Karpas-422 (cell line): Measurements from ENCODE around the gene HERC2. TPM values are rescaled to one million over a fixed set of nuclear protein-coding genes. Genes with fewer than 3 reads are reported as not detected.

Source experiments
- small RNA-seq: library from RNA; depleted of rRNA; stranded (forward); fragments of <200 nt; gene quantifications from one replicate; pipeline ENCODE3, GENCODE V24; 2014
- total RNA-seq: library from RNA; depleted of rRNA; stranded (reverse); fragments of >200 nt; shearing (Covaris generic); gene quantifications from 2 replicates; pipeline ENCODE4 v1.2.3, GENCODE V29; 2014; ENCODE audit warnings: low replicate concordance; rRNA removed

The HERC2 gene
- total RNA-seq, 1 experiment from 2014 or later, result 58.7 TPM

Small RNA genes within 50 kb of the gene (small RNA-seq; reads per million reads assigned to genes)
- not detected for gene AC091304.5

Other genes starting within 250 kb of the HERC2 start
- not detected in 2 replicates for gene OCA2, start 222.9 kb downstream of the HERC2 start, total RNA-seq
- gene GOLGA6L24, start 35.9 kb upstream of the HERC2 start, total RNA-seq, result not detected in 2 replicates
- gene GOLGA8F, start 56.5 kb upstream of the HERC2 start, total RNA-seq, result not detected in 2 replicates
- not detected in 2 replicates for gene GOLGA8G, start 210.8 kb upstream of the HERC2 start, total RNA-seq
- not detected in 2 replicates for gene GOLGA6L25, start 231.4 kb upstream of the HERC2 start, total RNA-seq